Neuronal stem cell (in vitro differentiated cells): ENCODE measurements around the gene TMEM135. TPM values are rescaled to one million over a fixed set of nuclear protein-coding genes. Genes with fewer than 3 reads are reported as not detected.

Source experiments
- DNase-seq: peaks from one replicate; pipeline ENCODE4 v3.0.0-alpha.2; 2013; ENCODE audit warnings: low spot score
- H2AFZ ChIP-seq: one replicate; pipeline ENCODE4 v1.6.1; 2013; ENCODE audit warnings: mild to moderate bottlenecking, low read length, inconsistent platforms
- H2AK5ac ChIP-seq: 2 replicates; pipeline ENCODE4 v1.6.1; 2013; ENCODE audit warnings: low read depth, mild to moderate bottlenecking, inconsistent platforms, low read length, moderate library complexity, mixed read lengths
- H2BK120ac ChIP-seq: 2 replicates; pipeline ENCODE4 v1.6.1; 2013; ENCODE audit warnings: low read depth, mild to moderate bottlenecking, inconsistent platforms, low read length, moderate library complexity, mixed read lengths
- H2BK12ac ChIP-seq: one replicate; pipeline ENCODE4 v1.6.1; 2013; ENCODE audit warnings: low read length, inconsistent platforms
- H2BK15ac ChIP-seq: 2 replicates; pipeline ENCODE4 v1.6.1; 2013; ENCODE audit warnings: mild to moderate bottlenecking, low read length, inconsistent platforms, mixed read lengths
- H2BK5ac ChIP-seq: one replicate; pipeline ENCODE4 v1.6.1; 2013; ENCODE audit warnings: inconsistent platforms, mild to moderate bottlenecking, low read length, moderate library complexity
- H3K14ac ChIP-seq: one replicate; pipeline ENCODE4 v1.6.1; 2013; ENCODE audit warnings: low read length, inconsistent platforms
- H3K18ac ChIP-seq: 2 replicates; pipeline ENCODE4 v1.6.1; 2013; ENCODE audit warnings: low read length, inconsistent platforms
- H3K23ac ChIP-seq: 2 replicates; pipeline ENCODE4 v1.6.1; 2013; ENCODE audit warnings: low read depth, mild to moderate bottlenecking, mixed read lengths, low read length, inconsistent platforms; ENCODE audit not compliant: poor library complexity
- H3K27ac ChIP-seq: replicated peaks from 3 replicates; pipeline ENCODE4 v1.5.1; 2013; ENCODE audit warnings: low read length, inconsistent platforms
- H3K27me3 ChIP-seq, 3 experiments: 2 replicates each; pipeline ENCODE4 v1.6.1; 2013; ENCODE audit warnings: low read length in 3 of 3, mild to moderate bottlenecking in 2 of 3, inconsistent platforms in 1 of 3, low read depth in 1 of 3, mixed read lengths in 1 of 3, moderate library complexity in 1 of 3; ENCODE audit not compliant: control insufficient read depth in 3 of 3, insufficient read depth in 3 of 3
- H3K36me3 ChIP-seq, 2 donors: replicated peaks in 1 of 2; 2 replicates each; pipeline ENCODE4 v1.6.1; 2013; ENCODE audit warnings: low read length in 2 of 2; ENCODE audit not compliant: control insufficient read depth in 2 of 2, insufficient read depth in 2 of 2
- H3K4ac ChIP-seq: 2 replicates; pipeline ENCODE4 v1.6.1; 2013; ENCODE audit warnings: inconsistent platforms, mild to moderate bottlenecking, low read length, moderate library complexity
- H3K4me1 ChIP-seq, 2 donors: 1 replicate in 1 of 2; 2 replicates in 1 of 2; pipeline ENCODE4 v1.6.1; 2013; ENCODE audit warnings: low read length in 2 of 2, low read depth in 1 of 2; ENCODE audit not compliant: control insufficient read depth in 2 of 2, insufficient read depth in 1 of 2
- H3K4me2 ChIP-seq: one replicate; pipeline ENCODE4 v1.6.1; 2013; ENCODE audit warnings: mild to moderate bottlenecking, low read length, inconsistent platforms; ENCODE audit not compliant: insufficient read depth, poor library complexity, severe bottlenecking
- H3K4me3 ChIP-seq, 2 donors: 2 replicates each; pipeline ENCODE4 v1.5.1; 2013; ENCODE audit warnings: low read length in 2 of 2, mild to moderate bottlenecking in 2 of 2, inconsistent platforms in 1 of 2, moderate library complexity in 1 of 2
- H3K79me1 ChIP-seq: one replicate; pipeline ENCODE4 v1.6.1; 2013; ENCODE audit warnings: low read depth, mild to moderate bottlenecking, inconsistent platforms, low read length, moderate library complexity
- H3K9ac ChIP-seq: one replicate; pipeline ENCODE4 v1.6.1; 2013; ENCODE audit warnings: mild to moderate bottlenecking, low read depth, low read length, inconsistent platforms; ENCODE audit not compliant: poor library complexity
- H3K9me3 ChIP-seq, 2 donors: replicated peaks in 1 of 2; 2 replicates each; pipeline versions ENCODE3 to v1.6.1; 2013; ENCODE audit warnings: low read length in 2 of 2, mild to moderate bottlenecking in 2 of 2, inconsistent platforms in 1 of 2, low read depth in 1 of 2, mixed read lengths in 1 of 2, moderate library complexity in 1 of 2; ENCODE audit not compliant: control insufficient read depth in 2 of 2, insufficient read depth in 1 of 2
- H4K8ac ChIP-seq: one replicate; pipeline ENCODE4 v1.6.1; 2013; ENCODE audit warnings: low read depth, mild to moderate bottlenecking, inconsistent platforms, low read length, moderate library complexity
- H4K91ac ChIP-seq: one replicate; pipeline ENCODE4 v1.6.1; 2013; ENCODE audit warnings: low read length, low read depth, mild to moderate bottlenecking, inconsistent platforms; ENCODE audit not compliant: poor library complexity
- WGBS, 2 donors: extraction: QIAGEN DNeasy Blood & Tissue Kit; methylation state at CpG; one replicate each; pipeline ENCODE4 v1.1.7; 2013; ENCODE audit warnings: missing lambda C conversion rate in 2 of 2, mixed read lengths in 1 of 2; ENCODE audit not compliant: insufficient read length in 2 of 2, insufficient replicate concordance in 1 of 2; ENCODE audit errors: extremely low coverage in 2 of 2; 5-methylcytosine and 5-hydroxymethylcytosine counted together
- polyA plus RNA-seq, 2 experiments: library from polyadenylated mRNA; stranded (reverse); fragments of 200-250 nt; gene quantifications; one replicate each; pipeline ENCODE4 v1.2.3, GENCODE V29; 2013

The TMEM135 gene
- polyA plus RNA-seq (2013, experiment 1 of 2): 20.0 TPM
- 18.8 TPM for polyA plus RNA-seq (2013, experiment 2 of 2)

GRCh38 chr11:87037450-87038234, at the start of gene TMEM135:
TSS of gene TMEM135 (plus strand) at chr11:87037934. CDS start at chr11:87038046, 112 bp downstream.
- Histone ChIP-seq H3K36me3 (no peaks in the 10 kb centered on the region), H2AFZ (peak within 1 kb of the TSS; percentile 99), H3K4ac (no peak within 1 kb of the TSS), H4K91ac (no peak within 1 kb of the TSS), H2AK5ac (no peak within 1 kb of the TSS), H3K9ac (peak within 1 kb of the TSS; percentile 90), H3K27ac (peak within 1 kb of the TSS; percentile 91), H4K8ac (no peak within 1 kb of the TSS), H2BK120ac (no peak within 1 kb of the TSS), H2BK5ac (peak within 1 kb of the TSS; percentile 44), H3K4me1 (peaks cover 6 to 22% of the 10 kb centered on the region in 2 donors), H3K4me3 (peak within 1 kb of the TSS; percentile 77 to 87), H3K27me3 (no peaks in the 10 kb centered on the region), H3K79me1 (peaks cover 4% of the 10 kb centered on the region), H2BK12ac (no peak within 1 kb of the TSS), H3K23ac (peak within 1 kb of the TSS; percentile 8), H3K4me2 (peak within 1 kb of the TSS; percentile 52), H3K14ac (no peak within 1 kb of the TSS), H3K9me3 (no peaks in the 10 kb centered on the region), H3K18ac (peak within 1 kb of the TSS; percentile 94), H2BK15ac (peak within 1 kb of the TSS; percentile 61)
- peak; percentile 97 for DNase-seq
- WGBS, 2 donors: no CpG with 5 or more reads among the region's 66 CpGs

GRCh38 chr11:86988351-86988881, 49.3 kb upstream of the TMEM135 start:
- Histone ChIP-seq H2AK5ac (no peak overlapping the region), H3K27ac (no peak overlapping the region), H3K4me1 (peaks cover 1 to 3% of the 10 kb centered on the region in 2 donors), H3K14ac (no peak overlapping the region), H2BK120ac (no peak overlapping the region), H3K79me1 (no peaks in the 10 kb centered on the region), H3K27me3 (peaks cover 0 to 8% (median 0%) of the 10 kb centered on the region in 3 experiments), H3K9me3 (no peaks in the 10 kb centered on the region), H3K4ac (no peak overlapping the region), H2BK15ac (no peak overlapping the region), H2AFZ (no peak overlapping the region), H3K18ac (no peak overlapping the region), H3K4me3 (no peak overlapping the region), H4K8ac (no peak overlapping the region), H3K9ac (no peak overlapping the region), H3K23ac (no peak overlapping the region), H2BK12ac (no peak overlapping the region), H4K91ac (no peak overlapping the region), H2BK5ac (no peak overlapping the region), H3K36me3 (no peaks in the 10 kb centered on the region), H3K4me2 (no peak overlapping the region)
- no peak for DNase-seq
- no CpG with 5 or more reads among the region's 4 CpGs for WGBS, 2 donors

- H3K27ac ChIP-seq: no peak overlapping the region
- WGBS, 2 donors: no CpG with 5 or more reads among the region's 1 CpG
- H3K18ac ChIP-seq: no peak overlapping the region
These were observed 47.7 kb upstream of the TMEM135 start for GRCh38 chr11:86990031-86990430.

GRCh38 chr11:86990515-86990914, 47.2 kb upstream of the TMEM135 start:
- Histone ChIP-seq H3K4me3 (no peak overlapping the region), H3K27me3 (peaks cover 0 to 8% (median 0%) of the 10 kb centered on the region in 3 experiments), H4K91ac (no peak overlapping the region), H3K9ac (no peak overlapping the region), H2BK12ac (no peak overlapping the region), H3K23ac (no peak overlapping the region), H2AFZ (no peak overlapping the region), H2BK15ac (no peak overlapping the region), H3K36me3 (no peaks in the 10 kb centered on the region), H2BK5ac (no peak overlapping the region), H2BK120ac (no peak overlapping the region), H3K4me1 (peaks cover 1 to 3% of the 10 kb centered on the region in 2 donors), H3K18ac (no peak overlapping the region), H3K4ac (no peak overlapping the region), H3K79me1 (no peaks in the 10 kb centered on the region), H3K9me3 (no peaks in the 10 kb centered on the region), H4K8ac (no peak overlapping the region), H3K14ac (no peak overlapping the region), H3K27ac (no peak overlapping the region), H3K4me2 (no peak overlapping the region), H2AK5ac (no peak overlapping the region)
- WGBS, 2 donors: no CpG with 5 or more reads among the region's 3 CpGs
- DNase-seq: peak; percentile 24

More at GRCh38 chr11:86990031-86990430, 47.7 kb upstream of the TMEM135 start:
- Histone ChIP-seq H2AFZ (no peak overlapping the region), H3K23ac (no peak overlapping the region), H2BK12ac (no peak overlapping the region), H2AK5ac (no peak overlapping the region), H3K9me3 (no peaks in the 10 kb centered on the region), H4K8ac (no peak overlapping the region), H2BK15ac (no peak overlapping the region), H2BK5ac (no peak overlapping the region), H3K4me2 (no peak overlapping the region), H3K14ac (no peak overlapping the region), H3K4ac (no peak overlapping the region), H2BK120ac (no peak overlapping the region), H3K79me1 (no peaks in the 10 kb centered on the region), H3K4me1 (peaks cover 1 to 3% of the 10 kb centered on the region in 2 donors), H3K9ac (no peak overlapping the region), H3K36me3 (no peaks in the 10 kb centered on the region), H3K27me3 (peaks cover 0 to 8% (median 0%) of the 10 kb centered on the region in 3 experiments), H4K91ac (no peak overlapping the region), H3K4me3 (no peak overlapping the region)
- DNase-seq: no peak
